Measurements from ENCODE around the gene RPUSD3.
"Not testable (repeated sequence)": the region's sequence is repeated elsewhere in the genome, so short reads cannot be mapped to it uniquely, and the experiment has no call there.

The RPUSD3 gene, protein sequence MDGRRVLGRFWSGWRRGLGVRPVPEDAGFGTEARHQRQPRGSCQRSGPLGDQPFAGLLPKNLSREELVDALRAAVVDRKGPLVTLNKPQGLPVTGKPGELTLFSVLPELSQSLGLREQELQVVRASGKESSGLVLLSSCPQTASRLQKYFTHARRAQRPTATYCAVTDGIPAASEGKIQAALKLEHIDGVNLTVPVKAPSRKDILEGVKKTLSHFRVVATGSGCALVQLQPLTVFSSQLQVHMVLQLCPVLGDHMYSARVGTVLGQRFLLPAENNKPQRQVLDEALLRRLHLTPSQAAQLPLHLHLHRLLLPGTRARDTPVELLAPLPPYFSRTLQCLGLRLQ

DNA sequence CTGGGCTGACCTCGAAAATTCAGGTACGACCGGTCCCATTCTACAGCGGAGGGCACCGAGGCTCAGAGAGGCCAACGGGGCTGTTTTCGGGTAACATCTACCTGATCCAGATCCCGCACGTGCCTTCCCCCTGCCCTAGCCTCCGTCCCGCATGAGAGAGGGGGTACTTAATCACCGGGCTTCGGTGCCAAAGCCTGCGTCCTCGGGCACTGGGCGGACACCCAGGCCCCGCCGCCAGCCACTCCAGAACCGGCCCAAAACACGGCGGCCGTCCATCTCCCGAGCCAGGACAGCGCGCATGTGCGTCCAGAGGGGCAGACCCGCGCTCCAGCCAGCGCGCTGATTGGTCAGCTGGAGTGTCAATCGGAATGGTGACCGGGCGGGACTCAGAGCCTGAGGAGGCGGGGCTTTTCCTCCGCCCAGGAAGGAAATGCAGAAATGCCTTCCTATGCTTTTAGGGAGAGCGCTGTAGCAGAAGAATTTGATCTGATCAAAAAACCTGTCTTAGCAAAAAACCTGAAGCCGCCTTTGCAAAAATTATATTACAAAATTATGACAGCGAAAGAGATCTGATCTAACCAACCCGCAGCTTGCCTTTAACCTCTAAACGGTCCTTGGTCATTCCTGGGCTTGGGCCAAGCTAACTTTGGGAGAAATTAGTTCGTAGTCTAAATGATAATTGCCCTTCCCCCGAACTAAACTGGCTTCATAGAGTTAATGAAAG lies at the start of gene RPUSD3:
RPUSD3 (minus strand) TSS at position 294 of the 724 bp plus-strand sequence; CDS start at position 276, 18 bp downstream.
- DNase-seq = peak; percentile 94

DNA sequence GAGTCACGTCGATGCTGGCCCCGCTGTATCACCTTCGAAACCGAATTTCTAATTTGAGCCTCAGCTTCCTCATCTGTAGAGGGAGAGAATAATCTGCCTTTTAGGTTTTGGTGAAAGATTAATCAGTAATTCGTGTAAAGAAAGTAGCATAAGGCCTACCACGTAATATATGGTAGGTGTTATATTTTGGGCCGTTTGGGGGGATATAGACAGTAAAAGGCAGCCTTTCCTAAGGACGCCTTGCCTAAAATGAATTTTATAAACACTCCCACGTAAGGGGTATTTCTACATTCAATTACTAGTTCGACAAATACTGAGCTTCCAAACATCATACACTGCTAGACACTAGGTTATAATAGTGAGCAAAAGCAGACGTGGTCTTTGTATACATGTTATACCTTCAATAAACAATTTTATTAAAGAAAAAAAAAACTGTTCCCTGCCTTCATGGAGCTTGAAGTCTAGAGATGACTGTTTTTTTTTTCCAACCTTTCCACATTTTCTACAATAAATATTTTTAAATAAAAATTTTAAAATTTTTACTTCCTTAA lies 47.3 kb upstream of the RPUSD3 start:
- no peak for DNase-seq

DNA sequence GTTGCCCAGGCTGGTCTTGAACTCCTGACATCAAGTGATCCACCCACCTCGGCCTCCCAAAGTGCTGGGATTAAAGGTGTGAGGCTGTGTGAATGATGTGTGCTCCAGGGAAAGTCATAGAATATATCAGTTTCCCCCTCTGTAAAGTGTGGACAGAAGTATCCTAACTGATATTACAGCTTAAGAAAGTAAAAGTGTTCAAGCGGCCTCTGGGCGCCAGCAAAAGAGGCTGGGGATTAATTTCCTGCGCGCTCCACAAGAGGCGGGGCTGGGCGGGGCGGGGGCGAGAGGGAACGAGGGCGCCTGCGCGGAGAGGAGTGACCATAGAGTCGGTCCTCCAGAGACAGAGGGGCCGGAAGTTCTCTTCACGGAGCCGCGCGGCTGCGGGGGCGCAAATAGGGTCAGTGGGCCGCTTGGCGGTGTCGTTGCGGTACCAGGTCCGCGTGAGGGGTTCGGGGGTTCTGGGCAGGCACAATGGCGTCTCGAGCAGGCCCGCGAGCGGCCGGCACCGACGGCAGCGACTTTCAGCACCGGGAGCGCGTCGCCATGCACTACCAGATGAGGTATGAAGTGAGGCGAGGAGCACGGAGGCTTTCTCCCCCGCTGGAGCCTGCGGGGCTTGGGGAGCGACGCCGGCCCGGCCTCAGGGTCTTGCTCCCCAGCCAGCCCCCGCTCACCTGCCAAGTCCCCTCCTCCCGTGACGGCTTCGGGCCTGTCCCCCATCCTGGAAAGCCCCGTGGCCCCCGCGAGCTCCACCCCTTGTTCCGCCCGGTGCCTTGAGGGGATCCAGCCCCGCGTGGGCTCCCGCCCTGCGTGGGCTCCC lies 46.7 kb upstream of the RPUSD3 start, which contains the start of gene JAGN1:
JAGN1 (plus strand) TSS at position 362 of the 823 bp plus-strand sequence; CDS start at position 475, 113 bp downstream.
- peak; percentile 87 for DNase-seq

DNA sequence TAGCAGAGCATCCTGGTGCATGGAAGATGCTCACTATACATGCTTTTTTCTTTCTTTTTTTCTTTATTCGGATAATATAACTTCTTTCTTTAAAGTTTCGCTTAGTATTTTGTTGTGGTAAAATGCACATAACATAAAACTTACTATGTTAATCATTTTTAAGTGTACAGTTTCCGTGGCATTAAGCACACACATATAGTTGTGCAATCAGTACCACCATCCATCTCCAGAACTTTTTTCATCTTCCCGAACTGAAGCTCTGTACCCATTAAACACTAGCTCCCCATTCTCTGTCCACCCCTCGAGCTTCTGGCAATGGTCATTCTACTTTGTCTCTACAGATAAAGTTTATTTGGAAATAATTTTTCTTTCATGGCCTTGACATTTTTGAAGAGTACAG lies 45.6 kb upstream of the RPUSD3 start:
- no peak for DNase-seq

DNA sequence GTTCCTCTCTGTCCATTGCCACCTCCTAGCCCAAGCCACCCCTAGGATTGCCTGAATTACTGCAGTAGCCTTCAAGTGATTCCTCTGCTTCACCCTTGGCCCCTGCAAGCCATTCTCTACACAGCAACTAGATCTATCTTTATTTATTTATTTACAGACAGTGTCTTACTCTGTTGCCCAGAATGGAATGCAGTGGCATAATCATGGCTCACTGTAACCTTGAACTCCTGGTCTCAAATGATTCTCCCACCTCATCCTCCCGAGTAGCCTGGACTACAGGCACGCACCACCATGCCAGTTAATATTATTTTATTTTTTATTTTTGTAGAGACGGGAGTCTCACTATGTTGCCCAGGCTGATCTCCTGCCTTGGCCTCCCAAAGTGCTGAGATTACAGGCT lies 44.7 kb upstream of the RPUSD3 start:
- no peak for DNase-seq

DNA sequence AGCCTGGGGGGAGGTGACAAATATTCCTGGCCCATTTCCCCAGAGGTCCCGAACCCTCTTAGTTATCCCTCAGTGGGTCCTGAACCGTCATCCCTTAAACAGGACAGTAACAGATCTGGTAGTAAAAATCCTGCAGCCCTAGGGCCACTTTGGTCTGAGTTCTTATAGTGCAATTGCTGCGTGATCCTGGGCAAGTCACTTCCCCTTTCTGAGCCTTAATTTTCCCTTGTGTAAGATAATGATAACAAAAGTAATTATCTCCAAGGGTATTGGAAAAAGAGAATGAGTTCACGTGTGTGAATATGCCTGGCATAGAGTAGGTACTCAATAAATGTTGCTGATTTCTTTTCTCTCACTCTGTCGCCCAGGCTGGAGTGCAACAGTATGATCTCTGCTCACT lies 43.7 kb upstream of the RPUSD3 start:
- DNase-seq = no peak

DNA sequence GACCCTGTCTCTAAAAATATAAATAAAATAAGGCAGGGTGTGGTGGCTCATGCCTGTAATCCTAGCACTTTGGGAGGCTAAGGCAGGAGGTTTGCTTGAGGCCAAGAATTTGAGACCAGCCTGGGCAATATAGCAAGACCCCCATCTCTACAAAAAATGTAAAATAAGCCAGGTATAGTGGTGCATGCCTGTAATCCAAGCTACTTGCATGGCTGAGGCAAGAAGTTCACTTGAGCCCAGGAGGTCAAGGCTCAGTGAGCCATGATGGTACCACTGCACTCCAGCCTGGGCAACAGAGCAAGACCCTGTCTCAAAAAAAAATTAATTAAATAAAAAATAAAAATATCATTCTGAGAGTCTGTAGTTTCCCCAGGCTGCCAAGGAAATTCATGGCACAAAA lies 42.5 kb upstream of the RPUSD3 start:
- DNase-seq = no peak

DNA sequence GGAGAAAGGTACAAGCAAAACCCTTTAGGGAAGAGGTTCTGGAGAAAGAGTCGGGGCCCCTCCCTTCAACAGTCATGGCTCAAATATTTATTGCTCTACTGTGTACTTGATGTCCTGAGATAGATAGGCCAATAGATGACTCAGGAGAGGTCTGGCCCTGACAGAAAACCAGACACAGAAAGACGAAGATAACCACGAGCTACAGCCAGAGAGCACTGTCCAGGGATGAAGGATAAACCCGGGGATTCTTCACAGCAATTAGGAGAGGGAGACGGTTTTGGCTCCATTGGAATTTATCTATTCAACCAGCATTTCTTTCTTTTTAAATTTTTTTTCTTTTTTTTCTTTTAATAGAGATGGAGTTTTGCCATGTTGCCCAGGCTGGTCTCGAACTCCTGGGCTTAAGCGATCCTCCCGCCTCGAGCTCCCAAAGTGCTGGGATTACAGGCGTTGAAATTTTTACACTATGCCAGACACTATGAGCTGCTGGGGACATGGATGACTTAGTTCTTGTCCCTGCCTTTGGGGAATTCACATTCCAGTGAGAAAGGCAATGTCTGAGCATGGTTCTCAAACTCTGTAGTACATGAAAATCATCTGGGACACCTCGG lies 40.9 kb upstream of the RPUSD3 start:
- peak; percentile 92 for DNase-seq

DNA sequence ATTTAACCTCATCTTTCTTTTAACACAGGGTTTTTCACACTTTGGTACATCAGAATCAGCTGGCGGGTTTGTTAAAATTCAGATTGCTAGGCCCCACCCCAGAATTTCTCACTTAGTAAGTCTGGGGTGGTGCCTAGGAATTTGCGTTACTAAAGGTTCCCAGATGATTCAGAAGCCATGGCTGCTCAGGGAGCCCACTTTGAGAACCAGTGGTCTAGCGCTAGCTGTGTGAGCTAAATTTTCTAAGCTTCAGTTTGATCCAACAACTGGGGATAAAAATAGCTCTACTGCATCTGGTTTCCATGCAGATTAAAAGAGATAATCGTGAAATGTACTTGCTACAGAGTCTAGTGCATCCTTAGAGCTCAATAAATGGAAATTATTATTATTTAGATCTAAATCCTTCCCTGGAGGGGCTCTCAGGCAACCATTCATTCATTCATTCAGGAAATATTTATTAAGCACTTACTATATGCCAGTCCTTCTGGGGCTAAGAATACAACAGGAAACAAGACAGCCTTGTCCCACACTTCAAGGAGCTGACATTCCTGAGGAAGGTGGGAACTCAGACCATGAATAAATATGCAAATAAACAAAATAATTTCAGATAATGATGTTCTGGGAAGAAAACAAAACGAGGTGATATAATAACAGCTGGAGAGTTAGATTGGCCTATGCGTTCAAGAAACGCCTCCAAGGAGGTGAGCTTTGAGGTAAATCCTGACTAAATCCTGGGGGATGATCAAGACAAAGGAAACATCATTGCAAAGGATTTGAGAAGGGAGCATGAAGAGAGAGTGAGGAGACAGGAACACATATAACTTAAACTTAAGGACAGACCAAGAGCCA lies 40.1 kb upstream of the RPUSD3 start:
- peak; percentile 35 for DNase-seq

DNA sequence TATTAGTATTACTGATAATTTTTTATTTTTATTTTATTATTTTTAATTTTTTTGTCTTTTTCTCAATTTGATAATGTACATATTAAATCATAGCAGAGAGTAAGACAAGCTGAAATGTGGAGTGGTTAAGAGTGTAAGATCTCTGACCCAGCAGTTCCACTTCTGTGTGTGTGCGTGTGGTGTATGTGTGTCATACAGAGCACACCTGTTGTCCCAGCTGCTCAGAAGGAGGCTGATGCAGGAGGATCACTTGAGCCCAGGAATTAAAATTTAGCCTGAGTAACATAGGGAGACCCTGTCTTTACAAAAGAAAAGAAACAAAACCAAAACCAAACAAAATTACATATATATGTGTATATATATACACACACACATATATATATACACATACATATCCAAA lies 37.6 kb upstream of the RPUSD3 start:
- DNase-seq = no peak

DNA sequence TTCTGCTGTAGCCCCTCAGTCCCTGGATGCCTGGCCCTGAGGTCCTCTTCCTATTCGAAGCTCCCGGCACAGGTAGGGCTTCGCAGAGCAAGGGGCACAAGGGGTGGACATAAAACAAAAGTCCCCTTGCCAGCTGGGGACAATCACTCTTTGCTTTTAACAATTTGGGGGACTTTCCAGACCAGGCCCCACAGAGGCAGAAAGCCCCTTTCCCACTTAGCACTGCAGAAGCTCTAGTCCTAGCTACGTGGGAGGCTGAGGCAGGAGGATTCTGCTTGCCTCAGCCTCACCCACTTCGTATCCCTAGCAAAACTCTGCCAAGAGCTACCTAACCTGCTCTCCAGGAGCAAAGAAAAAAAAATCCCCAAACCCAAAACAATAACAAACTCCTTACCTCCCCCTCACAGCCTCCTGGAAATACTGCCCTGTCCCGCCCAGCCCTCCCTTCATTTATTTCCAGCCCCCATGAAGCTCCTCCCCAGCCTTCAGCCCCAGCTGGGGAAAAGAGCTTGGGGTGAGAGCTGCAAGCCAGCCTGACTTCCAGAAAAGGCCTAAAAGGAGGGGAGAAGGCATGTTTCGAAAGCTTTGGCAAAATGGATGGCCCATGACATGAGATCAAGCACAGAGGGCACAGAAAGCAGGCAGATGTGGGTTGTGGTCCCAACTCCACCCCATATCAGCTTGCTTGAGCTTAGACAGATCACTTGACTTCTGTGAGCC lies 36.2 kb upstream of the RPUSD3 start, which contains the start of gene CIDEC:
CIDEC (minus strand) TSS at position 424 of the 720 bp plus-strand sequence. CDS start 1,767 bp downstream, outside the sequence.
- no peak for DNase-seq

DNA sequence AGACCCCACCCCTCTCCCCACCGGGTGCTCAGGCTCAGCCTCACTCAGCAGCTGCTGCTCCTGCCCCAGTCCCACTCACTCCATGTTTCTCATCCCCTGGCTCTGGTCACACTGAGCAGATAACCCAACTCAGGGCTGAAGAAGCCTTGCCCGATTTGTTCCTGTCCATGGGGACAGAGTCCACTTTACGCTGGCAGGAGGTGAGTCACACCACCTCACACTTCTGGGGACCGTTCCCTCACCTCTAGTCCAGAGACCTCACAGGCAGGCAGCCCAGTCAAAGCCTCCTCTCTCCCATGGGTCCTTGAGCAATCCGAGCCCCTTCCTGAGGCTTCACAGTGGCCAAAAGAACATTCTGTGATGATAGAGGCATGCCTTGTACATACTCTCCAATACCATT lies 34.9 kb upstream of the RPUSD3 start:
- DNase-seq = no peak

DNA sequence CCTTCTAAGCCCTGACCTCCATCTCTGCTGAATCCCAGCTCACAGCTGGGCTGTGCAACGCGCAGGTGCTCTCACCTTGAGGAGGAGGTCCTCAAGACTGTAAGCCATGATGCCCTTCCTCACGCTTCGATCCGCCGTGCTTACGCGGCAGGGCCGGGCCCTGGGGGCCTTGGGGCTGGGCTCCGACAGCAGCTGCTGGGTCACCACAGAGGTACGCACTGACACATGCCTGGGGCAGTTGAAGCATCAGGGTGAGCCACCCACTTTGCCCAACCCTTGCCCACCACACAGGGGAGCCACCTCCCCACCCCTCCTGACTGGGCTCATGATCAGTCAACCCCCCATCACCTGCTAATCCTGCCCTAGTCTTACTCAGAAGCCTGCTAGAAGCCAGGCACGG lies 33.2 kb upstream of the RPUSD3 start:
- no peak for DNase-seq

DNA sequence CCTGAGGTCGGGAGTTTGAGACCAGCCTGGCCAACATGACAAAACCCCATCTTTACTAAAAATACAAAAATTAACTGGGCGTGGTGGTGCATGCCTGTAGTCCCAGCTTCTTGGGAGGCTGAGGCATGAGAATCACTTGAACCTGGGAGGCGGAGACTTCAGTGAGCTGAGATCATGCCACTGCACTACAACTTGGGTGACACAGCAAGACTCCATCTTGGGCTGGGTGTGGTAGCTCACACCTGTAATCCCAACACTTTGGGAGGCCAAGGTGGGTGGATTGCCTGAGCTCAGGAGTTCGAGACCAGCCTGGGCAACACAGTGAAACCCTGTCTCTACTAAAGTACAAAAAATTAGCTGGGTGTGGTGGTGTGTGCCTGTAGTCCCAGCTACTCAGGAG lies 32.4 kb upstream of the RPUSD3 start:
- DNase-seq = not testable (repeated sequence)

DNA sequence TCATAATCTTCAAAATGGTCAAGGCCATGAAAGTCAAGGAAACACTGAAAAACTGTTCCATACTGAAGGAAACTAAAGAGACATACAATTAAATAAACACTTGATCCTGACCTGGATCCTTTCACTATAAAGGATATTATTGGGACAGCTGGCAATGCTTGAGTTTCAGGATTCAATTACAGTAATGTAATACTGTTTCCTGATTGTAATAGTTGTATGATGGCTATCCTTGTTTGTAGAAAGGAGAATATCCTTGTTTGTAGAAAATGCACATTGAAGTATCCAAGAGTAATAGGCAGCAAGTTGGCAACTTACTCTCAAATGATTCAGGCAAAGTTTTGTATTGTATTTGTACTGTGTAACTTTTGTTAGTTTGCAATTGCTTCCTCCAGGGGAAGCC lies 31.6 kb upstream of the RPUSD3 start:
- DNase-seq = no peak

DNA sequence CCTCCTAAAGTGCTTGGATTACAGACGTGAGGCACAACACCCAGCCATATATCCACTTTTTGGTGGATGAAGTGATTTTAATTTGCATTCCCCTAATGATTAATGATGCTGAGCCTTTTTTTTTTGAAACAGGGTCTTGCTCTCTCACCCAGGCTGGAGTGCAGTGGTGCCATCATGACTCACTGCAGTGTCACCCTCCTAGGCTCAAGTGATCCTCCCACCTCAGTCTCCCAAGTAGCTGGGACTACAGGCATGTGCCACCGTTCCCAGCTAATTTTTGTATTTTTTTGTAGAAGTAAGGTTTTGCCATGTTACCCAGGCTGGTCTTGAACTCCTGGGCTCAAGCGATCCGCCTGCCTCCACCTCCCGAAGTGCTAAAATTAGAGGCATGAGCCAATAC lies 28.3 kb upstream of the RPUSD3 start:
- not testable (repeated sequence) for DNase-seq

DNA sequence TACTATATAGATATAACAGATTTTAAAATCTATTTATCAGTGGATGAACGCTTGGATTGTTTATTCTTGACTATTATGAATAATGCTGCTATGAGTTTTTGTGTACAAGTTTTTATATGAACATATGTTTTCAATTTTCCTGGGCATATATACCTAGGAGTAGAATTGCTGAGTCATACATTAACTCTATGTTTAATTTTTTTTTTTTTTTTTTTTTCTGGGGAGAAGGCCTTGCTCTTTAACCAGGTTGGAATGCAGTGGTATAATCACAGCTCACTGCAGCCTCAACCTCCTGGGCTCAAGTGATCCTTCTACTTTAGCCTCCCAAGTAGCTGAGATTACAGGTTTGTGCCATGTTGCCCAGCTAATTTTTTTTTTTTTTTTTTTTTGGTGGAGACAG lies 27.2 kb upstream of the RPUSD3 start:
- peak; percentile 78 for DNase-seq

DNA sequence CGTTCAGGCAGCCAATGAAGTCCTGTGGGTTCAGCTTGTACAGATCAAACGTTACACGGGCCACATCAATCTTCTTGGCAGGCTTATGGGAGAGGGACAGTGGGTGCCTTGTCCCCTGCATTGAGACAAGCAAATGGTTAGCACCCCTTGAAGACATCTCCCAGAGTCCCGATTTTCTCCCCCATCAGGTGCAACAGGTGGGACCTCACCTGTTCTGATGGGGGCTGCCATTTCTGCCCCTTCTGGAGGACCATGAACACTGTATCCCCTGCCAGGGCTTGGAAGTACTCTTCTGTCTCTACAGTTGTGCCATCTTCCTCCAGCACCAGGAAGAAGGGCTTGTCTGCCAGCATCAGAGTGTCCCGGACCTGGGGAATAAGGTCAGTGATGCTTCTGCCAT lies 26.1 kb upstream of the RPUSD3 start:
- no peak for DNase-seq

DNA sequence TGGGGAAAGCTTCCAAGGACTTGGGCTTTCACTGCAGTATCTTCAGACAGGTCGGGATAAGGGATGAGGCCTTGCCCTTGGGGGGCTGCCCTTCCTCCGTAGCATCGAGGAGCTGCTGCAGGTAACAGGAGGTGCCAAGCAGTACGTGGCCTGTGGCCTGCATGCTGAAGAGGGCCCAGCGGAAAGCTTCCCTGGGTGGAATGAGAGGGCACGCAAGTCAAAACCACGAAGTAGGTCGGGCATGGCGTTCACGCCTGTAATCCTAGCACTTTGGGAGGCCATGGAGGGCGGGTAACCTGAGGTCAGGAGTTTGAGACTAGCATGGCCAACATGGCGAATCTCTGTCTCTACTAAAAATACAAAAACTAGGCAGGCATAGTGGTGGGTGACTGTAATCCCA lies 23.3 kb upstream of the RPUSD3 start:
- no peak for DNase-seq

DNA sequence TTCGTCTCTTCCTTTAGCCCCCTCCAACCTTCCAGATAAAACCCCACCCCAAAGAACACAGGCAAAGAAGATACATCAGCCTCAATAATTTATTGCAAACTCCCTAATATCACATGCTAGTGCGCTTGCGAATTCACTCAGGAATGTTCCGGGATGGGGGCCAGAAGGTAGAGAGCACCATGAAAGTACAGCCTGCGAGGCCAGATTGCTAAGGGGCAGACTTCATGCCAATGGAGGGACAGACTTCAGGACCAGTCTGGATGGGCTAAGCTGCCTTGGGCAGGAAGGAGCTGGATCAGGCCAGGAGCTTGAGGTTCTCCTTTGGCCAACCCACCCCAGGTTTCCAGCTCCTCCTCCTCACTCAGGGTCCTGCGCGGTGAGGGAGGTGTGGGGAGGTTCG lies 22.8 kb upstream of the RPUSD3 start:
- DNase-seq = no peak

DNA sequence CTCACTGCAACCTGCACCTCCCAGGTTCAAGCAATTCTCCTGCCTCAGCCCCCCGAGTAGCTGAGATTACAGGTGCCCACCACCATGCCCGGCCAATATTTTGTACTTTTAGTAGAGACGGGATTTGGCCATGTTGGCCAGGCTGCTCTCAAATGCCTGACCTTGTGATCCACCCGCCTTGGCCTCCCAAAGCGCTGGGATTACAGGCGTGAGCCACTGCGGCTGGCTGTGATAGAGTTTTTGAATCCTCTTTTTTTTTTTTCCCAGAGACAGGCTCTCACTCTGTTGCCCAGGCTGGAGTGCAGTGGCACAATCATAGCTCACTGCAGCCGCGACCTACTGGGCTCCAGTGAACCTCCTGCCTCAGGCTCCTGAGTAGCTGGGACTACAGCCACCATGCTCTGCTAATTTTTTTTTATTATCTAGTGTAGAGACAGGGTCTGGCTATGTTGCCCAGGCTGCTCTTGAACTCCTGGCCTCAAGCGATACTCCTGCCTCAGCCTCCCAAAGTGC lies 21.4 kb upstream of the RPUSD3 start:
- DNase-seq = not testable (repeated sequence)

Measured in EL (cell line).